GM12864 (cell line): Measurements from ENCODE around the gene OLA1.

Experiments
- DNase-seq: peaks from one replicate; pipeline ENCODE4 v3.0.0-alpha.2; 2011; ENCODE audit warnings: low read depth
- H3K4me3 ChIP-seq: 2 replicates; pipeline ENCODE4 v1.5.1; 2011; ENCODE audit warnings: mild to moderate bottlenecking, low read depth, low read length, control low read depth
- TF ChIP-seq, protein P1 (sequence below): IDR thresholded peaks from 2 replicates; pipeline ENCODE4 v1.5.1; 2011; ENCODE audit warnings: low read depth, mild to moderate bottlenecking, moderate library complexity, low read length, control low read depth, inconsistent platforms; ENCODE audit errors: missing control alignments

Gene OLA1

DNA sequence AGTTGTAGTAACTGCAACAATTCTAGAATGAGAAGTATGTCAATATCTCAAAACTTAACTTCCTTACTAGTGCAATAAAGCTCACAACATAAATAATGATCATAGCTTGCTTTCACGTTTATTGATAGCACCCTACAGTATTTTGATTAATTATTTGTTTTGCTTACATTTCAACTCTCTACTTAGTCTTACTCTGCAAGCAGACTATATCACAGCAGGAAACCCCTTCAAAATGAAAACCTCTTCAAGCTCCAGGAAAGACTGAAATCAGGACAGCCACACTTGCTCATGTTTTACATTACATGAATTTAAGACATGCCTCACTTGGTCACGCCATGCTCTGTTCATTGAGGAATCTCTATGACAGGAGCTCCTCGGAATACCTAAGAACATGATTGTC lies 3.3 kb downstream of the OLA1 start:
- DNase-seq = no peak
- no peak overlapping the region for H3K4me3 ChIP-seq
- TF ChIP-seq, protein P1, sequence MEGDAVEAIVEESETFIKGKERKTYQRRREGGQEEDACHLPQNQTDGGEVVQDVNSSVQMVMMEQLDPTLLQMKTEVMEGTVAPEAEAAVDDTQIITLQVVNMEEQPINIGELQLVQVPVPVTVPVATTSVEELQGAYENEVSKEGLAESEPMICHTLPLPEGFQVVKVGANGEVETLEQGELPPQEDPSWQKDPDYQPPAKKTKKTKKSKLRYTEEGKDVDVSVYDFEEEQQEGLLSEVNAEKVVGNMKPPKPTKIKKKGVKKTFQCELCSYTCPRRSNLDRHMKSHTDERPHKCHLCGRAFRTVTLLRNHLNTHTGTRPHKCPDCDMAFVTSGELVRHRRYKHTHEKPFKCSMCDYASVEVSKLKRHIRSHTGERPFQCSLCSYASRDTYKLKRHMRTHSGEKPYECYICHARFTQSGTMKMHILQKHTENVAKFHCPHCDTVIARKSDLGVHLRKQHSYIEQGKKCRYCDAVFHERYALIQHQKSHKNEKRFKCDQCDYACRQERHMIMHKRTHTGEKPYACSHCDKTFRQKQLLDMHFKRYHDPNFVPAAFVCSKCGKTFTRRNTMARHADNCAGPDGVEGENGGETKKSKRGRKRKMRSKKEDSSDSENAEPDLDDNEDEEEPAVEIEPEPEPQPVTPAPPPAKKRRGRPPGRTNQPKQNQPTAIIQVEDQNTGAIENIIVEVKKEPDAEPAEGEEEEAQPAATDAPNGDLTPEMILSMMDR = no peak

- no peak for DNase-seq
- no peak overlapping the region for H3K4me3 ChIP-seq
- TF ChIP-seq, protein P1 = no peak
Observed at GRCh38 chr2:174243812-174244211, 4.5 kb downstream of the OLA1 start.

- TF ChIP-seq, protein P1 = no peak
- no peak overlapping the region for H3K4me3 ChIP-seq
- no peak for DNase-seq
Observed at GRCh38 chr2:174240097-174240496, 8.2 kb downstream of the OLA1 start.

DNA sequence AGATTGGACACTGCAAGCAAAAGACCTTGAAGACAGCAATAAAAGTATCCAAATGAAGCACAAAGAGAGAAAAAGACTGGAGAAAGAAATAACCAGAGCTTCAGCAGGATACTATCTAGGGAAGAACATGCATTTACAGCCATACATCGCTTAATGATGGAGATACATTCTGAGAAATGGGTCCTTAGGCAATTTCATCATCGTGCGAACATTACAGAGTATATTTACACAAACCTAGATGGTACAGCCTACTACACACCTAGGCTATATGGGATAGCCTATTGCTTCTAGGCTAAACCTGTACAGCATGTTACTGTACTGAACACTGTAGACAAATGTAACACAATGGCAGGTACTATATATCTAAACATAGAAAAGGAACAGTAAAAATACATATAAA lies 11.9 kb downstream of the OLA1 start:
- H3K4me3 ChIP-seq = no peak overlapping the region
- TF ChIP-seq, protein P1 = no peak
- DNase-seq = no peak

GRCh38 chr2:174235680-174236079 lies 12.7 kb downstream of the OLA1 start:
- TF ChIP-seq, protein P1 = no peak
- no peak overlapping the region for H3K4me3 ChIP-seq
- DNase-seq = no peak

DNA sequence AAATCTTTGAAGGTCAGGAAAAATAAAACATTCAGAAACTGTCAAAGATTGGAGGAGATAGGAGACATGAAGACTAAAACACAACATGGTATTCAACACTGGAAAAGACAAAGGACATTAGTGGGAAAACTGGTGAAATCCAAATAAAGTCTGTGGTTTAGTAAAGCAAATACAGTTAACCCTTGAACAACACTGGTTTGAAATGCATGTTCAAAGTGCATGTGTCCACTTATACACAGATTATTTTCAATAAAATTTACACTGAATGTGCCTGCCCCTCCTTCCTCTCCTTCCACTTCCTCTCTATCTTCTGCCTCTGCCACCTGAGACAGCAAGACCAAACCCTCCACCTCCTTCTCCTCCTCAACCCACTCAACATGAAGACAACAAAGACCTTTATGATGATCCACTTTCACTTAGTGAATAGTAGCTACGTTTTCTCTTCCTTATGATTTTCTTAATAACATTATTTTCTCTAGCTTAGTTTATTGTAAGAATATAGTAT lies 14.5 kb downstream of the OLA1 start:
- DNase-seq = no peak
- TF ChIP-seq, protein P1 = no peak

GRCh38 chr2:174227748-174228147 lies 20.6 kb downstream of the OLA1 start:
- TF ChIP-seq, protein P1 = no peak
- DNase-seq = no peak
- H3K4me3 ChIP-seq = no peak overlapping the region

More for the DNA sequence above, 14.5 kb downstream of the OLA1 start:
- H3K4me3 ChIP-seq = no peak overlapping the region
